Measurements from ENCODE around the gene CAPNS2. TPM values are rescaled to one million over a fixed set of nuclear protein-coding genes. Genes with fewer than 3 reads are reported as not detected.

CAPNS2 gene
- total RNA-seq, 2 donors from 2014 or later, result 0.41 TPM; not detected in 1

- ATAC-seq (ENCODE audit: insufficient number of reproducible peaks, low FRiP score, low read depth) (no peak), DNase-seq (ENCODE audit: low spot score) (no peak)
- Histone ChIP-seq H3K27me3 (replicated peaks; ENCODE audit: insufficient read depth) (no peaks in the 10 kb centered on the region), H3K4me1 (ENCODE audit: control insufficient read depth in 1 of 2, low read depth in 2 of 2) (peaks cover 6 to 10% of the 10 kb centered on the region in 2 donors), H3K9me3 (no peaks in the 10 kb centered on the region), H3K36me3 (no peaks in the 10 kb centered on the region), H3K4me3 (no peak overlapping the region), H3K27ac (no peak overlapping the region)
- no peak for TF ChIP-seq CTCF (IDR thresholded peaks at IDR 0.05)
These were observed 3.7 kb downstream of the CAPNS2 start for GRCh38 chr16:55570159-55570558.

- no peak for TF ChIP-seq CTCF (IDR thresholded peaks at IDR 0.05)
- DNase-seq (ENCODE audit: low spot score) (no peak), ATAC-seq (ENCODE audit: insufficient number of reproducible peaks, low FRiP score, low read depth) (no peak)
- H3K27me3 ChIP-seq (replicated peaks; ENCODE audit: insufficient read depth), result no peaks in the 10 kb centered on the region
- no peaks in the 10 kb centered on the region for H3K36me3 ChIP-seq
- H3K4me3 ChIP-seq, result no peak overlapping the region
- no peaks in the 10 kb centered on the region for H3K9me3 ChIP-seq
- peaks cover 6 to 10% of the 10 kb centered on the region in 2 donors for H3K4me1 ChIP-seq (ENCODE audit: control insufficient read depth in 1 of 2, low read depth in 2 of 2)
- no peak overlapping the region for H3K27ac ChIP-seq
These were observed 4.9 kb downstream of the CAPNS2 start for GRCh38 chr16:55571191-55571897.

- H3K9me3 ChIP-seq, result no peaks in the 10 kb centered on the region
- H3K4me1 ChIP-seq (ENCODE audit: control insufficient read depth in 1 of 2, low read depth in 2 of 2), result peaks cover 6 to 10% of the 10 kb centered on the region in 2 donors
- no peak overlapping the region for H3K4me3 ChIP-seq
These were observed 6.0 kb downstream of the CAPNS2 start for GRCh38 chr16:55572439-55572838.

GRCh38 chr16:55574811-55575210 lies 8.3 kb downstream of the CAPNS2 start:
- no peak for TF ChIP-seq CTCF (IDR thresholded peaks at IDR 0.05)
- Histone ChIP-seq H3K9me3 (no peaks in the 10 kb centered on the region), H3K4me1 (ENCODE audit: control insufficient read depth in 1 of 2, low read depth in 2 of 2) (no peaks in the 10 kb centered on the region), H3K27ac (no peak overlapping the region), H3K4me3 (no peak overlapping the region), H3K36me3 (peaks cover 3% of the 10 kb centered on the region), H3K27me3 (replicated peaks; ENCODE audit: insufficient read depth) (no peaks in the 10 kb centered on the region)
- DNase-seq (ENCODE audit: low spot score) (no peak), ATAC-seq (ENCODE audit: insufficient number of reproducible peaks, low FRiP score, low read depth) (no peak)

More at GRCh38 chr16:55572439-55572838, 6.0 kb downstream of the CAPNS2 start:
- no peak for DNase-seq (ENCODE audit: low spot score)
- TF ChIP-seq CTCF (IDR thresholded peaks at IDR 0.05), result no peak
- H3K27me3 ChIP-seq (replicated peaks; ENCODE audit: insufficient read depth), result no peaks in the 10 kb centered on the region
- H3K36me3 ChIP-seq, result no peaks in the 10 kb centered on the region
- no peak overlapping the region for H3K27ac ChIP-seq
- no peak for ATAC-seq (ENCODE audit: insufficient number of reproducible peaks, low FRiP score, low read depth)

- no peak for TF ChIP-seq CTCF (IDR thresholded peaks at IDR 0.05)
- Histone ChIP-seq H3K27me3 (replicated peaks; ENCODE audit: insufficient read depth) (no peaks in the 10 kb centered on the region), H3K4me1 (ENCODE audit: control insufficient read depth in 1 of 2, low read depth in 2 of 2) (no peaks in the 10 kb centered on the region), H3K36me3 (peaks cover 3% of the 10 kb centered on the region), H3K4me3 (no peak overlapping the region), H3K27ac (no peak overlapping the region), H3K9me3 (no peaks in the 10 kb centered on the region)
- DNase-seq (ENCODE audit: low spot score), result no peak
- no peak for ATAC-seq (ENCODE audit: insufficient number of reproducible peaks, low FRiP score, low read depth)
These were observed 9.0 kb downstream of the CAPNS2 start for GRCh38 chr16:55575496-55575895.
